ENCODE results near the gene ABTB2. TPM values are rescaled to one million over a fixed set of nuclear protein-coding genes. Genes with fewer than 3 reads are reported as not detected.

Gene ABTB2
- total RNA-seq, 6 donors from 2014 or later, result 1.4 to 6.8 (median 4.7) TPM

- Histone ChIP-seq H3K27me3 (no peaks in the 10 kb centered on the region), H3K36me3 (no peaks in the 10 kb centered on the region), H3K9me3 (no peaks in the 10 kb centered on the region), H3K4me3 (no peak overlapping the region), H3K27ac (no peak overlapping the region), H3K4me1 (no peaks in the 10 kb centered on the region)
- ATAC-seq (ENCODE audit: low FRiP score in 2 of 2) (no peak), DNase-seq (no peak)
- TF ChIP-seq POLR2AphosphoS5 (IDR thresholded peaks at IDR 0.05) (no peak), EP300 (IDR thresholded peaks at IDR 0.05) (no peak), CTCF (IDR thresholded peaks at IDR 0.05) (no peak), POLR2A (IDR thresholded peaks at IDR 0.05) (no peak)
- 83 to 88% methylated on average over 5 of the region's 5 CpGs for WGBS, 2 donors
These were observed 150.2 kb downstream of the ABTB2 start for GRCh38 chr11:34207487-34208180.

- ATAC-seq (ENCODE audit: low FRiP score in 2 of 2), result no peak
- TF ChIP-seq POLR2A (IDR thresholded peaks at IDR 0.05) (no peak), CTCF (IDR thresholded peaks at IDR 0.05) (no peak), POLR2AphosphoS5 (IDR thresholded peaks at IDR 0.05) (no peak), EP300 (IDR thresholded peaks at IDR 0.05) (no peak)
- no peak overlapping the region for H3K4me3 ChIP-seq
- no peaks in the 10 kb centered on the region for H3K4me1 ChIP-seq
- H3K27me3 ChIP-seq, result no peaks in the 10 kb centered on the region
- no peaks in the 10 kb centered on the region for H3K36me3 ChIP-seq
- no peak for DNase-seq
- no peaks in the 10 kb centered on the region for H3K9me3 ChIP-seq
- WGBS, 2 donors, result 55 to 65% methylated on average over 6 of the region's 6 CpGs
- H3K27ac ChIP-seq, result no peak overlapping the region
These were observed 151.2 kb downstream of the ABTB2 start for GRCh38 chr11:34206407-34207300.

GRCh38 chr11:34205326-34206035 is 152.3 kb downstream of the ABTB2 start:
- Histone ChIP-seq H3K36me3 (no peaks in the 10 kb centered on the region), H3K9me3 (no peaks in the 10 kb centered on the region), H3K27me3 (no peaks in the 10 kb centered on the region), H3K4me1 (no peaks in the 10 kb centered on the region), H3K27ac (no peak overlapping the region), H3K4me3 (no peak overlapping the region)
- no peak for TF ChIP-seq POLR2A (IDR thresholded peaks at IDR 0.05)
- TF ChIP-seq CTCF (IDR thresholded peaks at IDR 0.05), result no peak
- no peak for TF ChIP-seq POLR2AphosphoS5 (IDR thresholded peaks at IDR 0.05)
- no peak for TF ChIP-seq EP300 (IDR thresholded peaks at IDR 0.05)
- DNase-seq (no peak), ATAC-seq (ENCODE audit: low FRiP score in 2 of 2) (no peak)
- WGBS, 2 donors, result 67 to 69% methylated on average over 4 of the region's 4 CpGs

GRCh38 chr11:34204396-34205279 is 153.2 kb downstream of the ABTB2 start:
- ATAC-seq (ENCODE audit: low FRiP score in 2 of 2) (no peak), DNase-seq (no peak)
- Histone ChIP-seq H3K9me3 (no peaks in the 10 kb centered on the region), H3K27me3 (no peaks in the 10 kb centered on the region), H3K36me3 (no peaks in the 10 kb centered on the region), H3K4me3 (no peak overlapping the region), H3K27ac (no peak overlapping the region), H3K4me1 (no peaks in the 10 kb centered on the region)
- 79 to 86% methylated on average over 16 to 19 of the region's 19 CpGs for WGBS, 2 donors
- TF ChIP-seq EP300 (IDR thresholded peaks at IDR 0.05), result no peak

Data from upper lobe of left lung (tissue), 6 donors.